Mucosa of descending colon (tissue), 3 donors: ENCODE measurements around the gene SHC3. TPM values are rescaled to one million over a fixed set of nuclear protein-coding genes. Genes with fewer than 3 reads are reported as not detected.

Source experiments
- ATAC-seq: fragments of 200-7000 bp; cut with Tn5 transposase; one replicate; pipeline ENCODE4 v1.9.1; 2020; ENCODE audit warnings: mild to moderate bottlenecking, moderate library complexity
- DNase-seq, 3 donors: peaks; one replicate each; pipeline ENCODE4 v3.0.0-alpha.2; 2020
- H3K36me3 ChIP-seq: fragments of 200-600 bp; one replicate; pipeline ENCODE4 v1.8.0; 2021; ENCODE audit warnings: low read depth, mild to moderate bottlenecking
- H3K4me1 ChIP-seq: fragments of 200-600 bp; one replicate; pipeline ENCODE4 v1.8.0; 2021; ENCODE audit warnings: low read depth, mild to moderate bottlenecking
- H3K4me3 ChIP-seq: fragments of 200-600 bp; one replicate; pipeline ENCODE4 v1.8.0; 2021; ENCODE audit warnings: mild to moderate bottlenecking
- H3K9me3 ChIP-seq: fragments of 200-600 bp; one replicate; pipeline ENCODE4 v1.8.0; 2021; ENCODE audit warnings: mild to moderate bottlenecking
- CTCF ChIP-seq: fragments of 200-600 bp; IDR thresholded peaks from one replicate; pipeline ENCODE4 v1.8.0; 2022; ENCODE audit warnings: antibody characterized with exemption, mild to moderate bottlenecking
- intact Hi-C, 2 donors: fragments of 100-400 bp; cut with DNase I in 1 of 2; cut with micrococcal nuclease in 1 of 2; formaldehyde crosslinking; loops; one replicate each; pipeline versions ENCODE4 v1.11.0 to v1.11.1; 2022; cut with DNase I, micrococcal nuclease
- total RNA-seq, 3 donors: library from RNA; stranded (reverse); fragmentation: NEBNext Ultra II Directional in 2 of 3; extraction: Animal tissue kit (Norgen Biotek cat#: 25700) in 2 of 3; gene quantifications; one replicate each; pipeline versions ENCODE4 v1.2.1 to v1.2.4, GENCODE V29; 2021 to 2023
- donor health status: DM: no; HTN: no; CAD: no; lungs with moderate emphysema.
- donor health status: DM: no; HTN: no; CAD: no.
- donor health status: DM: no; HTN: yes; CAD: no.

SHC3 gene
- total RNA-seq, 3 donors from 2014 or later, result 0.35 to 4.8 (median 1.5) TPM

- no peak overlapping the region for H3K4me3 ChIP-seq
- ATAC-seq (no peak), DNase-seq (peak in 1 of 3 donors; percentile 31)
- intact Hi-C loops, result no loop called here
- H3K36me3 ChIP-seq, result no peaks in the 10 kb centered on the region
- no peaks in the 10 kb centered on the region for H3K9me3 ChIP-seq
- H3K4me1 ChIP-seq, result peaks cover 18% of the 10 kb centered on the region
- TF ChIP-seq CTCF, result no peak
Measured at GRCh38 chr9:89177012-89177943, 1.3 kb downstream of the SHC3 start.

GRCh38 chr9:89175828-89176261 is 2.8 kb downstream of the SHC3 start:
- no peak for DNase-seq
- Histone ChIP-seq H3K9me3 (no peaks in the 10 kb centered on the region), H3K4me1 (peaks cover 18% of the 10 kb centered on the region), H3K4me3 (no peak overlapping the region), H3K36me3 (no peaks in the 10 kb centered on the region)
- intact Hi-C loops, result no loop called here
- no peak for ATAC-seq
- TF ChIP-seq CTCF, result no peak

- Histone ChIP-seq H3K36me3 (no peaks in the 10 kb centered on the region), H3K4me3 (no peak overlapping the region), H3K9me3 (no peaks in the 10 kb centered on the region), H3K4me1 (peaks cover 8% of the 10 kb centered on the region)
- ATAC-seq (no peak), DNase-seq (no peak)
- intact Hi-C loops, result no loop called here
- no peak for TF ChIP-seq CTCF
Measured at GRCh38 chr9:89174291-89174690, 4.3 kb downstream of the SHC3 start.

GRCh38 chr9:89173072-89173471 is 5.5 kb downstream of the SHC3 start:
- ATAC-seq, result no peak
- intact Hi-C loops, result no loop called here
- Histone ChIP-seq H3K4me3 (no peak overlapping the region), H3K9me3 (no peaks in the 10 kb centered on the region), H3K4me1 (peaks cover 6% of the 10 kb centered on the region), H3K36me3 (no peaks in the 10 kb centered on the region)
- DNase-seq, result no peak
- TF ChIP-seq CTCF, result no peak

GRCh38 chr9:89172398-89172797 is 6.2 kb downstream of the SHC3 start:
- intact Hi-C loops, result no loop called here
- no peaks in the 10 kb centered on the region for H3K9me3 ChIP-seq

More at GRCh38 chr9:89172398-89172797, 6.2 kb downstream of the SHC3 start:
- TF ChIP-seq CTCF, result no peak
- Histone ChIP-seq H3K36me3 (no peaks in the 10 kb centered on the region), H3K4me3 (no peak overlapping the region), H3K4me1 (peaks cover 4% of the 10 kb centered on the region)
- DNase-seq, result no peak
- ATAC-seq, result no peak
